HCT116 (cell line): ENCODE data around the gene FSTL4. TPM values are rescaled to one million over a fixed set of nuclear protein-coding genes. Genes with fewer than 3 reads are reported as not detected.

Experiments
- ATAC-seq: fragments of 200-7000 bp; cut with Tn5 transposase; 2 replicates; pipeline ENCODE4 v1.9.1; 2020; ENCODE audit warnings: mild to moderate bottlenecking, moderate library complexity
- BruUV-seq: library from RNA; stranded (reverse); fragments of 400-500 nt; replicated peaks from 2 replicates; lab custom pipeline; 2021; lab: Mats Ljungman, UMichigan
- CTCF ChIA-PET: fragments of 300-600 bp; sonication (Branson Sonifier 250); formaldehyde crosslinking; loops from one replicate; lab custom pipeline; 2021; ENCODE audit warnings: antibody characterized with exemption; lab: Charles Lee
- POLR2A ChIA-PET: fragments of 300-600, 350-600 bp; sonication (Branson Sonifier 250); formaldehyde crosslinking; loops from one replicate; lab custom pipeline; 2021; ENCODE audit warnings: antibody characterized with exemption; lab: Charles Lee
- RAD21 ChIA-PET, 2 experiments: fragments of 300-600 bp; sonication (Branson Sonifier 250); formaldehyde crosslinking; loops; one replicate each; lab custom pipeline; 2023; ENCODE audit warnings: low total read pairs in 2 of 2; ENCODE audit not compliant: uncharacterized antibody in 2 of 2, unreplicated experiment in 2 of 2, low non-redundant PET in 1 of 2; lab: Charles Lee
- DNase-seq: peaks from one replicate; pipeline ENCODE4 v3.0.0-alpha.2; 2010; ENCODE audit warnings: low read depth, low spot score
- H2AFZ ChIP-seq: fragments of 200-600 bp; shearing (Covaris generic), sonication (generic); 2 replicates; pipeline ENCODE4 v1.6.1; 2017; ENCODE audit warnings: low read depth, mixed run types, mixed read lengths, antibody characterized with exemption, low read length; ENCODE audit not compliant: poor library complexity, severe bottlenecking
- H3K27ac ChIP-seq: 2 replicates; pipeline ENCODE4 v1.5.1; 2012; ENCODE audit warnings: low read depth, low read length
- H3K27me3 ChIP-seq: fragments of 200-600 bp; sonication (generic); 2 replicates; pipeline ENCODE4 v1.6.1; 2016; ENCODE audit warnings: mixed run types, low read length, mixed read lengths; ENCODE audit not compliant: insufficient read depth
- H3K36me3 ChIP-seq, 2 experiments: fragments of 200-500 bp in 1 of 2; fragments of 200-600 bp in 1 of 2; sonication (Bioruptor generic) in 1 of 2; sonication (generic) in 1 of 2; 2 replicates each; pipeline versions ENCODE4 v1.5.1 to v1.6.1; 2014 to 2016; ENCODE audit warnings: low read length in 2 of 2, inconsistent platforms in 1 of 2, mixed read lengths in 1 of 2, mixed run types in 1 of 2; ENCODE audit not compliant: insufficient read depth in 2 of 2, control insufficient read depth in 1 of 2
- H3K4me1 ChIP-seq, 2 experiments: fragments of 200-600 bp in 1 of 2; sonication (generic) in 1 of 2; 2 replicates each; pipeline versions ENCODE4 v1.5.1 to v1.6.1; 2012 to 2017; ENCODE audit warnings: low read length in 2 of 2, inconsistent platforms in 1 of 2, mild to moderate bottlenecking in 1 of 2, mixed read lengths in 1 of 2, mixed run types in 1 of 2, moderate library complexity in 1 of 2; ENCODE audit not compliant: insufficient read depth in 2 of 2, control insufficient read depth in 1 of 2
- H3K4me2 ChIP-seq: fragments of 200-600 bp; sonication (generic); 2 replicates; pipeline ENCODE4 v1.6.1; 2017; ENCODE audit warnings: mixed run types, low read length, mixed read lengths
- H3K4me3 ChIP-seq, 2 experiments: fragments of 200-600 bp in 1 of 2; sonication (generic) in 1 of 2; replicated peaks in 1 of 2; 2 replicates each; pipeline ENCODE4 v1.5.1; 2011 to 2016; ENCODE audit warnings: low read length in 2 of 2, control low read depth in 1 of 2, low read depth in 1 of 2, mild to moderate bottlenecking in 1 of 2, mixed read lengths in 1 of 2, mixed run types in 1 of 2
- H3K79me2 ChIP-seq: fragments of 200-600 bp; sonication (generic); 2 replicates; pipeline ENCODE4 v1.6.1; 2017; ENCODE audit warnings: mild to moderate bottlenecking, mixed run types, low read length, moderate library complexity, mixed read lengths; ENCODE audit not compliant: insufficient read depth
- H3K9ac ChIP-seq: fragments of 200-600 bp; sonication (generic); 2 replicates; pipeline ENCODE4 v1.6.1; 2016; ENCODE audit warnings: low read length, mixed read lengths
- H3K9me2 ChIP-seq: fragments of 200-600 bp; sonication (generic), shearing (Covaris generic); 2 replicates; pipeline ENCODE4 v1.6.1; 2017; ENCODE audit warnings: mixed run types, mild to moderate bottlenecking, moderate library complexity; ENCODE audit not compliant: insufficient read depth
- H3K9me3 ChIP-seq, 2 experiments: fragments of 200-500 bp in 1 of 2; fragments of 200-600 bp in 1 of 2; sonication (Bioruptor generic) in 1 of 2; sonication (generic) in 1 of 2; 2 replicates each; pipeline ENCODE4 v1.6.1; 2014 to 2017; ENCODE audit warnings: low read length in 2 of 2, mixed read lengths in 2 of 2, inconsistent platforms in 1 of 2, low read depth in 1 of 2, mild to moderate bottlenecking in 1 of 2, mixed run types in 1 of 2, moderate library complexity in 1 of 2; ENCODE audit not compliant: control insufficient read depth in 1 of 2, insufficient read depth in 1 of 2
- H4K20me1 ChIP-seq: fragments of 200-600 bp; sonication (generic), shearing (Covaris generic); 2 replicates; pipeline ENCODE4 v1.6.1; 2017; ENCODE audit warnings: mixed run types, mild to moderate bottlenecking, moderate library complexity; ENCODE audit not compliant: insufficient read depth
- CBX3 ChIP-seq: IDR thresholded peaks from 2 replicates; pipeline ENCODE4 v1.6.1; 2012; ENCODE audit warnings: low read depth
- CEBPB ChIP-seq: IDR thresholded peaks from 2 replicates; pipeline ENCODE4 v1.6.1; 2012; ENCODE audit warnings: low read depth
- CTCF ChIP-seq, 3 experiments: fragments of 200-600 bp in 1 of 3; sonication (generic) in 1 of 3; IDR thresholded peaks in 2 of 3; conservative IDR thresholded peaks in 1 of 3; 2 replicates each; pipeline ENCODE4 v1.5.1; 2012 to 2017; ENCODE audit warnings: low read depth in 2 of 3, low read length in 2 of 3, antibody characterized with exemption in 1 of 3, borderline replicate concordance in 1 of 3, control low read depth in 1 of 3, mild to moderate bottlenecking in 1 of 3, mixed read lengths in 1 of 3, mixed run types in 1 of 3, moderate library complexity in 1 of 3; ENCODE audit not compliant: insufficient read depth in 1 of 3
- EGR1 ChIP-seq: IDR thresholded peaks from 2 replicates; pipeline ENCODE4 v1.6.1; 2012; ENCODE audit warnings: low read depth
- ELF1 ChIP-seq: IDR thresholded peaks from 2 replicates; pipeline ENCODE4 v1.6.1; 2012; ENCODE audit warnings: low read depth, borderline replicate concordance
- EZH2 ChIP-seq: fragments of 200-600 bp; sonication (generic); IDR thresholded peaks from 2 replicates; pipeline ENCODE4 v1.6.1; 2017; ENCODE audit warnings: antibody characterized with exemption, mixed run types
- EZH2phosphoT487 ChIP-seq: fragments of 200-600 bp; IDR thresholded peaks from 2 replicates; pipeline ENCODE4 v1.6.1; 2018; ENCODE audit warnings: antibody characterized with exemption, borderline replicate concordance
- MAX ChIP-seq: IDR thresholded peaks from 2 replicates; pipeline ENCODE4 v1.6.1; 2012
- POLR2AphosphoS5 ChIP-seq: IDR thresholded peaks from 2 replicates; pipeline ENCODE4 v1.6.1; 2011; ENCODE audit warnings: mild to moderate bottlenecking, low read depth, low read length, moderate library complexity
- RAD21 ChIP-seq: IDR thresholded peaks from 2 replicates; pipeline ENCODE4 v1.6.1; 2012; ENCODE audit warnings: low read depth, mild to moderate bottlenecking
- REST ChIP-seq: IDR thresholded peaks from 2 replicates; pipeline ENCODE4 v1.6.1; 2012; ENCODE audit warnings: low read depth
- SIN3A ChIP-seq: IDR thresholded peaks from 2 replicates; pipeline ENCODE4 v1.6.1; 2012; ENCODE audit warnings: low read depth
- SP1 ChIP-seq: IDR thresholded peaks from 2 replicates; pipeline ENCODE4 v1.6.1; 2012; ENCODE audit warnings: low read depth
- SRF ChIP-seq: IDR thresholded peaks from 2 replicates; pipeline ENCODE4 v1.6.1; 2012; ENCODE audit warnings: low read depth
- TCF7L2 ChIP-seq: IDR thresholded peaks from 2 replicates; pipeline ENCODE4 v1.7.0; 2011; ENCODE audit warnings: borderline replicate concordance, inconsistent platforms; ENCODE audit not compliant: insufficient read depth, insufficient read length; ENCODE audit errors: extremely low read depth
- YY1 ChIP-seq: IDR thresholded peaks from 2 replicates; pipeline ENCODE4 v1.6.1; 2011; ENCODE audit warnings: low read length, low read depth, moderate library complexity, mild to moderate bottlenecking; ENCODE audit not compliant: insufficient replicate concordance; ENCODE audit errors: extremely low read depth
- ZFX ChIP-seq: fragments of 450-650 bp; IDR thresholded peaks from 2 replicates; pipeline ENCODE4 v1.6.1; 2017
- ZNF274 ChIP-seq: fragments of 200-500 bp; sonication (Bioruptor generic); IDR thresholded peaks from 2 replicates; pipeline ENCODE4 v1.6.1; 2014; ENCODE audit warnings: mild to moderate bottlenecking, low read depth, low read length, inconsistent platforms
- intact Hi-C: fragments of 100-400 bp; cut with micrococcal nuclease; formaldehyde crosslinking; loops from 2 replicates; pipeline ENCODE4 v1.10.0; 2022
- total RNA-seq: library from RNA; stranded (reverse); gene quantifications from one replicate; pipeline ENCODE4 v1.2.1, GENCODE V29; 2021; ENCODE audit not compliant: unreplicated experiment

Gene FSTL4
- total RNA-seq, 1 experiment from 2014 or later, result 0.37 TPM

- no peaks in the 10 kb centered on the region for H3K79me2 ChIP-seq
- BruUV-seq, result no TSS peak
- H3K9ac ChIP-seq, result no peak overlapping the region
- no peak overlapping the region for H2AFZ ChIP-seq
- no peaks in the 10 kb centered on the region for H3K9me3 ChIP-seq
- ChIA-PET POLR2A (no interaction called here), RAD21 (no interaction called here), CTCF (no interaction called here)
- no peak overlapping the region for H3K4me3 ChIP-seq
- ATAC-seq (no peak), DNase-seq (no peak)
- H3K4me2 ChIP-seq, result no peak overlapping the region
- H3K9me2 ChIP-seq, result no peaks in the 10 kb centered on the region
- no peak for TF ChIP-seq EZH2phosphoT487
- TF ChIP-seq EZH2, result no peak
- no peak for TF ChIP-seq SRF
- no peak for TF ChIP-seq RAD21
- no peak for TF ChIP-seq SP1
- TF ChIP-seq ZNF274, result no peak
- TF ChIP-seq POLR2AphosphoS5, result no peak
- TF ChIP-seq EGR1, result no peak
- TF ChIP-seq TCF7L2, result no peak
- TF ChIP-seq CBX3, result no peak
- TF ChIP-seq SIN3A, result no peak
- TF ChIP-seq CEBPB, result no peak
- no peak for TF ChIP-seq YY1
- TF ChIP-seq REST, result no peak
- TF ChIP-seq MAX, result no peak
- no peak for TF ChIP-seq ELF1
- TF ChIP-seq CTCF (IDR thresholded peaks at IDR 0.05 in 2 of 3, conservative IDR thresholded peaks at IDR 0.05 in 1 of 3; ENCODE audit: borderline replicate concordance in 1 of 3, insufficient read depth in 1 of 3, low read depth in 2 of 3, low read length in 2 of 3), result no peak
- TF ChIP-seq ZFX, result no peak
- H3K27me3 ChIP-seq, result no peaks in the 10 kb centered on the region
- H3K27ac ChIP-seq, result no peak overlapping the region
- no peaks in the 10 kb centered on the region for H3K36me3 ChIP-seq
- intact Hi-C loops, result no loop called here
- no peaks in the 10 kb centered on the region for H4K20me1 ChIP-seq
- H3K4me1 ChIP-seq, result peaks cover 6 to 14% of the 10 kb centered on the region in 2 experiments
Observed at GRCh38 chr5:133323494-133324457, 288.6 kb downstream of the FSTL4 start.
